ENCODE results near the gene C20orf144.

GRCh38 chr20:33645396-33645795 is 16.7 kb upstream of the C20orf144 start:
- no peak for TF ChIP-seq CTCF (IDR thresholded peaks at IDR 0.05)
- TF ChIP-seq POLR2A (IDR thresholded peaks at IDR 0.05): no peak
- no peak for TF ChIP-seq EP300 (IDR thresholded peaks at IDR 0.05)
